ENCODE results near the gene CLDN3. TPM values are rescaled to one million over a fixed set of nuclear protein-coding genes. Genes with fewer than 3 reads are reported as not detected.

Gene CLDN3
- total and polyA plus RNA-seq, 9 of the 15 experiments (the other 6 are each of a cell fraction or from before 2014, with no cell fraction given), result 0.29 TPM; not detected in 8

- no TSS peak for BruUV-seq (replicated peaks)
- no peak for ATAC-seq
- H2AFZ ChIP-seq (ENCODE audit: low read depth, low read length), result no peak overlapping the region
- no peaks in the 10 kb centered on the region for H3K9me1 ChIP-seq (ENCODE audit: control insufficient read depth, insufficient read depth, low read length)
- H3K27me3 ChIP-seq (ENCODE audit: control insufficient read depth in 2 of 2, insufficient read depth in 2 of 2, low read length in 2 of 2), result no peaks in the 10 kb centered on the region
- peaks cover 0 to 3% of the 10 kb centered on the region in 2 experiments; a peak in 1 of 5 replicates for H3K4me1 ChIP-seq (replicated peaks in 1 of 2; ENCODE audit: control insufficient read depth in 2 of 2, insufficient read depth in 2 of 2, low read length in 2 of 2)
- peak in 1 of 4 experiments; percentile 7 for DNase-seq (ENCODE audit: extremely low read depth in 1 of 4, low spot score in 3 of 4)
- H3K36me3 ChIP-seq (ENCODE audit: control insufficient read depth, insufficient read depth, low read length), result no peaks in the 10 kb centered on the region
- in situ Hi-C loops (cut with MboI), result no loop called here
- POLR2A ChIA-PET, result interaction anchor here (0.8 to 1.8 kb wide), 3 partner anchors 11 to 87 kb away, joined by 3 to 5 read pairs (median 4); partner anchors contain the start of gene METTL27
- H3K27ac ChIP-seq (ENCODE audit: extremely low read depth, low read depth, low read length), result no peak overlapping the region
- H3K4me3 ChIP-seq, result no peak overlapping the region
- CTCF ChIA-PET (ENCODE audit: low intra/inter-chr PET ratio), result no interaction called here
- H3K79me2 ChIP-seq (ENCODE audit: control insufficient read depth, insufficient read depth, low read length), result no peaks in the 10 kb centered on the region
- intact Hi-C loops (cut with micrococcal nuclease), result no loop called here
- no peak overlapping the region for H3K4me2 ChIP-seq (ENCODE audit: insufficient read depth, low read length)
- no peaks in the 10 kb centered on the region for H4K20me1 ChIP-seq (replicated peaks; ENCODE audit: control insufficient read depth, insufficient read depth, low read length)
- WGBS (ENCODE audit: insufficient coverage, low coverage, missing lambda C conversion rate), result 41% methylated on average over 8 of the region's 8 CpGs
- no peaks in the 10 kb centered on the region for H3K9me3 ChIP-seq (replicated peaks; ENCODE audit: control insufficient read depth, insufficient read depth, low read depth, low read length)
- no peak for FAIRE-seq
- H3K9ac ChIP-seq (ENCODE audit: insufficient read depth in 1 of 2, low read depth in 2 of 2, low read length in 2 of 2), result 0 out of 4 replicates have a peak overlapping the region, but pooled peaks of 1 of the 2 experiments have one; percentile 1
- TF ChIP-seq NBN (IDR thresholded peaks at IDR 0.05; ENCODE audit: low read depth) (no peak), JUN (IDR thresholded peaks at IDR 0.05; ENCODE audit: borderline replicate concordance, low read depth, low read length) (no peak), JUN (CRISPR knock-in tag; IDR thresholded peaks at IDR 0.05; ENCODE audit: borderline replicate concordance) (no peak), THRAP3 (IDR thresholded peaks at IDR 0.05; ENCODE audit: borderline replicate concordance) (no peak), ZNF583 (CRISPR knock-in tag; IDR thresholded peaks at IDR 0.05) (no peak), LCOR (CRISPR knock-in tag; IDR thresholded peaks at IDR 0.05) (no peak), CBX3 (IDR thresholded peaks at IDR 0.05; ENCODE audit: borderline replicate concordance in 1 of 2, low read length in 2 of 2) (no peak), SLC30A9 (CRISPR knock-in tag; IDR thresholded peaks at IDR 0.05) (no peak)
- TF ChIP-seq, protein P1, sequence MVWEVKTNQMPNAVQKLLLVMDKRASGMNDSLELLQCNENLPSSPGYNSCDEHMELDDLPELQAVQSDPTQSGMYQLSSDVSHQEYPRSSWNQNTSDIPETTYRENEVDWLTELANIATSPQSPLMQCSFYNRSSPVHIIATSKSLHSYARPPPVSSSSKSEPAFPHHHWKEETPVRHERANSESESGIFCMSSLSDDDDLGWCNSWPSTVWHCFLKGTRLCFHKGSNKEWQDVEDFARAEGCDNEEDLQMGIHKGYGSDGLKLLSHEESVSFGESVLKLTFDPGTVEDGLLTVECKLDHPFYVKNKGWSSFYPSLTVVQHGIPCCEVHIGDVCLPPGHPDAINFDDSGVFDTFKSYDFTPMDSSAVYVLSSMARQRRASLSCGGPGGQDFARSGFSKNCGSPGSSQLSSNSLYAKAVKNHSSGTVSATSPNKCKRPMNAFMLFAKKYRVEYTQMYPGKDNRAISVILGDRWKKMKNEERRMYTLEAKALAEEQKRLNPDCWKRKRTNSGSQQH (CRISPR knock-in tag; IDR thresholded peaks at IDR 0.05), result no peak
- TF ChIP-seq, protein P2, sequence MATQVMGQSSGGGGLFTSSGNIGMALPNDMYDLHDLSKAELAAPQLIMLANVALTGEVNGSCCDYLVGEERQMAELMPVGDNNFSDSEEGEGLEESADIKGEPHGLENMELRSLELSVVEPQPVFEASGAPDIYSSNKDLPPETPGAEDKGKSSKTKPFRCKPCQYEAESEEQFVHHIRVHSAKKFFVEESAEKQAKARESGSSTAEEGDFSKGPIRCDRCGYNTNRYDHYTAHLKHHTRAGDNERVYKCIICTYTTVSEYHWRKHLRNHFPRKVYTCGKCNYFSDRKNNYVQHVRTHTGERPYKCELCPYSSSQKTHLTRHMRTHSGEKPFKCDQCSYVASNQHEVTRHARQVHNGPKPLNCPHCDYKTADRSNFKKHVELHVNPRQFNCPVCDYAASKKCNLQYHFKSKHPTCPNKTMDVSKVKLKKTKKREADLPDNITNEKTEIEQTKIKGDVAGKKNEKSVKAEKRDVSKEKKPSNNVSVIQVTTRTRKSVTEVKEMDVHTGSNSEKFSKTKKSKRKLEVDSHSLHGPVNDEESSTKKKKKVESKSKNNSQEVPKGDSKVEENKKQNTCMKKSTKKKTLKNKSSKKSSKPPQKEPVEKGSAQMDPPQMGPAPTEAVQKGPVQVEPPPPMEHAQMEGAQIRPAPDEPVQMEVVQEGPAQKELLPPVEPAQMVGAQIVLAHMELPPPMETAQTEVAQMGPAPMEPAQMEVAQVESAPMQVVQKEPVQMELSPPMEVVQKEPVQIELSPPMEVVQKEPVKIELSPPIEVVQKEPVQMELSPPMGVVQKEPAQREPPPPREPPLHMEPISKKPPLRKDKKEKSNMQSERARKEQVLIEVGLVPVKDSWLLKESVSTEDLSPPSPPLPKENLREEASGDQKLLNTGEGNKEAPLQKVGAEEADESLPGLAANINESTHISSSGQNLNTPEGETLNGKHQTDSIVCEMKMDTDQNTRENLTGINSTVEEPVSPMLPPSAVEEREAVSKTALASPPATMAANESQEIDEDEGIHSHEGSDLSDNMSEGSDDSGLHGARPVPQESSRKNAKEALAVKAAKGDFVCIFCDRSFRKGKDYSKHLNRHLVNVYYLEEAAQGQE (IDR thresholded peaks at IDR 0.05; ENCODE audit: borderline replicate concordance), result no peak
- TF ChIP-seq, protein P2 (CRISPR knock-in tag; IDR thresholded peaks at IDR 0.05; ENCODE audit: low read depth), result no peak
Measured at GRCh38 chr7:73815436-73815835, 45.4 kb upstream of the CLDN3 start.
